A673 (cell line): ENCODE measurements around the gene DGAT2L6.

Source experiments
- CTCF ChIP-seq: fragments of 300-800, 200-600 bp; sonication (generic); conservative IDR thresholded peaks from 2 replicates; pipeline ENCODE4 v1.5.1; 2017; ENCODE audit warnings: low read depth, mild to moderate bottlenecking, antibody characterized with exemption, low read length, moderate library complexity, mixed read lengths
- EZH2 ChIP-seq: fragments of 200-600 bp; sonication (generic); IDR thresholded peaks from 2 replicates; pipeline ENCODE4 v1.6.1; 2017; ENCODE audit warnings: borderline replicate concordance, low read depth, mild to moderate bottlenecking, mixed read lengths, antibody characterized with exemption, low read length; ENCODE audit not compliant: poor library complexity, severe bottlenecking

GRCh38 chrX:70201732-70202131 lies 24.4 kb downstream of the DGAT2L6 start:
- TF ChIP-seq CTCF (no peak), EZH2 (no peak)
